ENCODE results near the gene RETN.

GRCh38 chr19:7677669-7678311 is 8.9 kb downstream of the RETN start:
- TF ChIP-seq, protein P1, sequence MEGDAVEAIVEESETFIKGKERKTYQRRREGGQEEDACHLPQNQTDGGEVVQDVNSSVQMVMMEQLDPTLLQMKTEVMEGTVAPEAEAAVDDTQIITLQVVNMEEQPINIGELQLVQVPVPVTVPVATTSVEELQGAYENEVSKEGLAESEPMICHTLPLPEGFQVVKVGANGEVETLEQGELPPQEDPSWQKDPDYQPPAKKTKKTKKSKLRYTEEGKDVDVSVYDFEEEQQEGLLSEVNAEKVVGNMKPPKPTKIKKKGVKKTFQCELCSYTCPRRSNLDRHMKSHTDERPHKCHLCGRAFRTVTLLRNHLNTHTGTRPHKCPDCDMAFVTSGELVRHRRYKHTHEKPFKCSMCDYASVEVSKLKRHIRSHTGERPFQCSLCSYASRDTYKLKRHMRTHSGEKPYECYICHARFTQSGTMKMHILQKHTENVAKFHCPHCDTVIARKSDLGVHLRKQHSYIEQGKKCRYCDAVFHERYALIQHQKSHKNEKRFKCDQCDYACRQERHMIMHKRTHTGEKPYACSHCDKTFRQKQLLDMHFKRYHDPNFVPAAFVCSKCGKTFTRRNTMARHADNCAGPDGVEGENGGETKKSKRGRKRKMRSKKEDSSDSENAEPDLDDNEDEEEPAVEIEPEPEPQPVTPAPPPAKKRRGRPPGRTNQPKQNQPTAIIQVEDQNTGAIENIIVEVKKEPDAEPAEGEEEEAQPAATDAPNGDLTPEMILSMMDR (IDR thresholded peaks at IDR 0.05) = no peak
- no peak for TF ChIP-seq POLR2A (IDR thresholded peaks at IDR 0.05)

Data from Peyer's patch (tissue), 4 donors.